Stimulated activated naive CD8-positive, alpha-beta T cell treated with anti-CD3 and anti-CD28 coated beads, Interleukin-15, amount 100 ng/mL, for 72 hours (primary cell): ENCODE measurements around the gene NFIB.

Source experiments
- ATAC-seq: fragments of 150-1000 bp; cut with Tn5 transposase; 2 replicates; pipeline ENCODE4 v1.10.0; 2021; ENCODE audit warnings: mild to moderate bottlenecking, moderate library complexity
- DNase-seq, 2 donors: peaks; one replicate each; pipeline ENCODE4 v3.0.0; 2021 to 2022
- H3K27ac Mint-ChIP-seq, 2 donors: one replicate each; pipeline ENCODE4 v1.8.0; 2022; ENCODE audit warnings: mild to moderate bottlenecking in 2 of 2, mixed read lengths in 2 of 2, moderate library complexity in 2 of 2
- H3K27me3 Mint-ChIP-seq: one replicate; pipeline ENCODE4 v1.8.0; 2022; ENCODE audit warnings: mixed read lengths
- H3K4me1 Mint-ChIP-seq: one replicate; pipeline ENCODE4 v1.8.0; 2022; ENCODE audit warnings: mild to moderate bottlenecking, mixed read lengths
- H3K4me3 Mint-ChIP-seq, 2 donors: one replicate each; pipeline ENCODE4 v1.8.0; 2022; ENCODE audit warnings: mild to moderate bottlenecking in 2 of 2, mixed read lengths in 2 of 2, moderate library complexity in 1 of 2
- H3K9me3 Mint-ChIP-seq, 2 donors: one replicate each; pipeline ENCODE4 v1.8.0; 2022; ENCODE audit warnings: mixed read lengths in 2 of 2

NFIB gene

GRCh38 chr9:14092344-14092743 lies 221.6 kb downstream of the NFIB start:
- H3K27ac Mint-ChIP-seq = no peak overlapping the region
- H3K4me3 Mint-ChIP-seq = no peak overlapping the region
- H3K27me3 Mint-ChIP-seq = no peaks in the 10 kb centered on the region
- no peak for ATAC-seq
- H3K9me3 Mint-ChIP-seq = no peaks in the 10 kb centered on the region
- no peak for DNase-seq
- H3K4me1 Mint-ChIP-seq = no peaks in the 10 kb centered on the region

- no peak overlapping the region for H3K27ac Mint-ChIP-seq
- H3K4me1 Mint-ChIP-seq = no peaks in the 10 kb centered on the region
- H3K27me3 Mint-ChIP-seq = no peaks in the 10 kb centered on the region
- no peak for ATAC-seq
- H3K4me3 Mint-ChIP-seq = no peak overlapping the region
- no peaks in the 10 kb centered on the region for H3K9me3 Mint-ChIP-seq
- DNase-seq = no peak
Observed at GRCh38 chr9:14089051-14089803, 224.7 kb downstream of the NFIB start.

GRCh38 chr9:14087576-14087975 lies 226.4 kb downstream of the NFIB start:
- Mint-ChIP-seq H3K27ac (no peak overlapping the region), H3K9me3 (no peaks in the 10 kb centered on the region), H3K4me1 (no peaks in the 10 kb centered on the region), H3K4me3 (no peak overlapping the region), H3K27me3 (no peaks in the 10 kb centered on the region)
- DNase-seq (no peak), ATAC-seq (no peak)

GRCh38 chr9:14086495-14086894 lies 227.4 kb downstream of the NFIB start:
- ATAC-seq (no peak), DNase-seq (no peak)
- H3K27ac Mint-ChIP-seq = no peak overlapping the region
- no peaks in the 10 kb centered on the region for H3K9me3 Mint-ChIP-seq
- no peaks in the 10 kb centered on the region for H3K4me1 Mint-ChIP-seq
- no peak overlapping the region for H3K4me3 Mint-ChIP-seq
- no peaks in the 10 kb centered on the region for H3K27me3 Mint-ChIP-seq

GRCh38 chr9:14085810-14086209 lies 228.1 kb downstream of the NFIB start:
- no peak for ATAC-seq
- H3K4me3 Mint-ChIP-seq = no peak overlapping the region
- no peaks in the 10 kb centered on the region for H3K27me3 Mint-ChIP-seq
- no peaks in the 10 kb centered on the region for H3K9me3 Mint-ChIP-seq
- H3K27ac Mint-ChIP-seq = no peak overlapping the region
- DNase-seq = no peak
- H3K4me1 Mint-ChIP-seq = no peaks in the 10 kb centered on the region

GRCh38 chr9:14084867-14085266 lies 229.1 kb downstream of the NFIB start:
- no peak overlapping the region for H3K4me3 Mint-ChIP-seq
- no peak for ATAC-seq
- DNase-seq = no peak
- no peaks in the 10 kb centered on the region for H3K4me1 Mint-ChIP-seq
- H3K9me3 Mint-ChIP-seq = no peaks in the 10 kb centered on the region
- no peak overlapping the region for H3K27ac Mint-ChIP-seq
- H3K27me3 Mint-ChIP-seq = no peaks in the 10 kb centered on the region

- no peak overlapping the region for H3K4me3 Mint-ChIP-seq
- DNase-seq (no peak), ATAC-seq (no peak)
- H3K4me1 Mint-ChIP-seq = no peaks in the 10 kb centered on the region
- peaks cover 0 to 10% of the 10 kb centered on the region in 2 donors for H3K9me3 Mint-ChIP-seq
- H3K27ac Mint-ChIP-seq = no peak overlapping the region
- no peaks in the 10 kb centered on the region for H3K27me3 Mint-ChIP-seq
Observed at GRCh38 chr9:14083366-14083765, 230.6 kb downstream of the NFIB start.

- no peak overlapping the region for H3K4me3 Mint-ChIP-seq
- no peaks in the 10 kb centered on the region for H3K27me3 Mint-ChIP-seq
- no peaks in the 10 kb centered on the region for H3K4me1 Mint-ChIP-seq
- peaks cover 0 to 10% of the 10 kb centered on the region in 2 donors for H3K9me3 Mint-ChIP-seq
- no peak overlapping the region for H3K27ac Mint-ChIP-seq
- DNase-seq = no peak
- ATAC-seq = no peak
Observed at GRCh38 chr9:14082732-14083131, 231.2 kb downstream of the NFIB start.

GRCh38 chr9:14081745-14082144 lies 232.2 kb downstream of the NFIB start:
- no peak overlapping the region for H3K27ac Mint-ChIP-seq
- DNase-seq = no peak
- H3K9me3 Mint-ChIP-seq = peaks cover 0 to 10% of the 10 kb centered on the region in 2 donors
- H3K4me3 Mint-ChIP-seq = no peak overlapping the region
- ATAC-seq = no peak
- H3K4me1 Mint-ChIP-seq = no peaks in the 10 kb centered on the region
- H3K27me3 Mint-ChIP-seq = no peaks in the 10 kb centered on the region

GRCh38 chr9:14080959-14081542 lies 232.9 kb downstream of the NFIB start:
- Mint-ChIP-seq H3K27me3 (no peaks in the 10 kb centered on the region), H3K4me3 (no peak overlapping the region), H3K4me1 (no peaks in the 10 kb centered on the region), H3K27ac (no peak overlapping the region), H3K9me3 (peaks cover 0 to 10% of the 10 kb centered on the region in 2 donors)
- no peak for ATAC-seq
- no peak for DNase-seq

GRCh38 chr9:14079440-14079839 lies 234.5 kb downstream of the NFIB start:
- Mint-ChIP-seq H3K4me3 (no peak overlapping the region), H3K9me3 (peaks cover 0 to 10% of the 10 kb centered on the region in 2 donors), H3K27ac (no peak overlapping the region)

GRCh38 chr9:14077672-14078071 lies 236.3 kb downstream of the NFIB start:
- DNase-seq (no peak), ATAC-seq (no peak)
- H3K9me3 Mint-ChIP-seq = peaks cover 0 to 10% of the 10 kb centered on the region in 2 donors
- no peak overlapping the region for H3K27ac Mint-ChIP-seq
- no peaks in the 10 kb centered on the region for H3K27me3 Mint-ChIP-seq
- H3K4me3 Mint-ChIP-seq = no peak overlapping the region
- no peaks in the 10 kb centered on the region for H3K4me1 Mint-ChIP-seq

More at GRCh38 chr9:14079440-14079839, 234.5 kb downstream of the NFIB start:
- Mint-ChIP-seq H3K4me1 (no peaks in the 10 kb centered on the region), H3K27me3 (no peaks in the 10 kb centered on the region)
- no peak for DNase-seq
- ATAC-seq = no peak

GRCh38 chr9:14075218-14075617 lies 238.7 kb downstream of the NFIB start:
- no peak overlapping the region for H3K4me3 Mint-ChIP-seq

GRCh38 chr9:14072850-14073249 lies 241.1 kb downstream of the NFIB start:
- H3K27me3 Mint-ChIP-seq = no peaks in the 10 kb centered on the region
- no peak overlapping the region for H3K27ac Mint-ChIP-seq
- no peak for ATAC-seq

More at GRCh38 chr9:14075218-14075617, 238.7 kb downstream of the NFIB start:
- Mint-ChIP-seq H3K4me1 (no peaks in the 10 kb centered on the region), H3K27ac (no peak overlapping the region), H3K27me3 (no peaks in the 10 kb centered on the region), H3K9me3 (peaks cover 4 to 17% of the 10 kb centered on the region in 2 donors)
- no peak for DNase-seq
- no peak for ATAC-seq

GRCh38 chr9:14071484-14071883 lies 242.5 kb downstream of the NFIB start:
- H3K27ac Mint-ChIP-seq = no peak overlapping the region

More at GRCh38 chr9:14072850-14073249, 241.1 kb downstream of the NFIB start:
- no peak overlapping the region for H3K4me3 Mint-ChIP-seq
- H3K9me3 Mint-ChIP-seq = peaks cover 4 to 7% of the 10 kb centered on the region in 2 donors
- no peak for DNase-seq
- H3K4me1 Mint-ChIP-seq = no peaks in the 10 kb centered on the region

GRCh38 chr9:14068690-14069089 lies 245.3 kb downstream of the NFIB start:
- no peak for ATAC-seq
- Mint-ChIP-seq H3K27ac (no peak overlapping the region), H3K4me3 (no peak overlapping the region), H3K27me3 (no peaks in the 10 kb centered on the region), H3K9me3 (peaks cover 4 to 7% of the 10 kb centered on the region in 2 donors), H3K4me1 (no peaks in the 10 kb centered on the region)
- DNase-seq = no peak

More at GRCh38 chr9:14071484-14071883, 242.5 kb downstream of the NFIB start:
- no peak for ATAC-seq
- no peak for DNase-seq
- H3K4me3 Mint-ChIP-seq = no peak overlapping the region
- no peaks in the 10 kb centered on the region for H3K4me1 Mint-ChIP-seq
- H3K27me3 Mint-ChIP-seq = no peaks in the 10 kb centered on the region
- peaks cover 4 to 7% of the 10 kb centered on the region in 2 donors for H3K9me3 Mint-ChIP-seq
